Skeletal muscle tissue (tissue), 4 donors: Measurements from ENCODE around the gene ACER1. TPM values are rescaled to one million over a fixed set of nuclear protein-coding genes. Genes with fewer than 3 reads are reported as not detected.
"Not testable (repeated sequence)": the region's sequence is repeated elsewhere in the genome, so short reads cannot be mapped to it uniquely, and the experiment has no call there.

Experiments
- H3K27ac ChIP-seq: one replicate; pipeline ENCODE4 v1.7.0; 2013; ENCODE audit warnings: mild to moderate bottlenecking, low read depth, low read length, inconsistent platforms
- H3K27me3 ChIP-seq, 3 donors: one replicate each; pipeline ENCODE4 v1.7.0; 2013; ENCODE audit warnings: low read length in 3 of 3; ENCODE audit not compliant: control insufficient read depth in 3 of 3, insufficient read depth in 3 of 3
- H3K36me3 ChIP-seq, 3 donors: one replicate each; pipeline ENCODE4 v1.7.0; 2013; ENCODE audit warnings: low read length in 3 of 3; ENCODE audit not compliant: control insufficient read depth in 3 of 3, insufficient read depth in 3 of 3
- H3K4me1 ChIP-seq, 3 donors: one replicate each; pipeline ENCODE4 v1.7.0; 2013; ENCODE audit warnings: low read length in 3 of 3, mild to moderate bottlenecking in 3 of 3; ENCODE audit not compliant: control insufficient read depth in 3 of 3, insufficient read depth in 3 of 3
- H3K4me3 ChIP-seq, 3 donors: one replicate each; pipeline ENCODE4 v1.7.0; 2013; ENCODE audit warnings: low read length in 3 of 3
- H3K9ac ChIP-seq, 3 donors: one replicate each; pipeline ENCODE4 v1.7.0; 2013; ENCODE audit warnings: low read length in 3 of 3, mild to moderate bottlenecking in 3 of 3, moderate library complexity in 2 of 3, low read depth in 1 of 3
- H3K9me3 ChIP-seq, 3 donors: one replicate each; pipeline ENCODE4 v1.7.0; 2013; ENCODE audit warnings: low read length in 3 of 3; ENCODE audit not compliant: control insufficient read depth in 3 of 3
- total RNA-seq: library from RNA; depleted of rRNA; stranded (reverse); fragments of >200 nt; gene quantifications from one replicate; pipeline ENCODE4 v1.2.3, GENCODE V29; 2014
- donor health status: Osteomylitis.

ACER1 gene
- total RNA-seq, 1 donor from 2014 or later, result 0.52 TPM

DNA sequence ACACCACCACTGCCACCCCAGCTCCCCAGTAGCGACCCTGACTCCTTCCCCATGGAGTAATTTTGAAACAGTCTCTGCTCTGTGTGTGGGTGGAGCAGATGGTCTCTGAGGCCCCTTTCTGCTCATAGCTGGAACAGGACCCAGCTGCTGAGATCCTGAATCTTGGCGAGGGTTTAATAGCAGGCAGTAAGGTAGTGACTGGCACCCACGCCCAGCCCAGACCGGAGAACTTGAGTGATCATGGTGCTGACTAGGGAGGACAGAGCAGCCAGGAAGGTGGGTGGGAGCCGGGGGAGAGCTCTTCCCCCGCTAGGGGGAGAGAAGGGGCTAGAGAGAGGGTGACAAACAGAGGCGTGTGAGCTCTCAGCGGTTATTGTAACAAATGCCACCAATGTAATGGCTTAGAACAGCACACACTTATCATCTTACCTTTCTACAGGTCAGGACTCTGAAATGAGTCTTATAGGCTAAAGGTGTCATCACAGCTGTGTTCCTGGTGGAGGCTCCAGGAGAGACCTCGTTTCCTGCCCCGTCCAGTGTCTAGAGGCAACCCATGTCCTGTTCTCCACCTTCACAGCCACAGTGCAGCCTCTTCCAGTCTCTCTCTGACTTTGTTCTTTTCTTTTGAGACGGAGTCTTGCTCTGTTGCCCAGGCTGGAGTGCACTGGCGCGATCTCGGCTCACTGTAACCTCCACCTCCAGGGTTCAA lies 7.2 kb upstream of the ACER1 start:
- Histone ChIP-seq H3K9me3 (no peaks in the 10 kb centered on the region), H3K36me3 (no peaks in the 10 kb centered on the region), H3K4me1 (no peaks in the 10 kb centered on the region), H3K27me3 (peaks cover 0 to 4% (median 0%) of the 10 kb centered on the region in 3 donors), H3K4me3 (no peak overlapping the region), H3K27ac (no peak overlapping the region), H3K9ac (no peak overlapping the region)

DNA sequence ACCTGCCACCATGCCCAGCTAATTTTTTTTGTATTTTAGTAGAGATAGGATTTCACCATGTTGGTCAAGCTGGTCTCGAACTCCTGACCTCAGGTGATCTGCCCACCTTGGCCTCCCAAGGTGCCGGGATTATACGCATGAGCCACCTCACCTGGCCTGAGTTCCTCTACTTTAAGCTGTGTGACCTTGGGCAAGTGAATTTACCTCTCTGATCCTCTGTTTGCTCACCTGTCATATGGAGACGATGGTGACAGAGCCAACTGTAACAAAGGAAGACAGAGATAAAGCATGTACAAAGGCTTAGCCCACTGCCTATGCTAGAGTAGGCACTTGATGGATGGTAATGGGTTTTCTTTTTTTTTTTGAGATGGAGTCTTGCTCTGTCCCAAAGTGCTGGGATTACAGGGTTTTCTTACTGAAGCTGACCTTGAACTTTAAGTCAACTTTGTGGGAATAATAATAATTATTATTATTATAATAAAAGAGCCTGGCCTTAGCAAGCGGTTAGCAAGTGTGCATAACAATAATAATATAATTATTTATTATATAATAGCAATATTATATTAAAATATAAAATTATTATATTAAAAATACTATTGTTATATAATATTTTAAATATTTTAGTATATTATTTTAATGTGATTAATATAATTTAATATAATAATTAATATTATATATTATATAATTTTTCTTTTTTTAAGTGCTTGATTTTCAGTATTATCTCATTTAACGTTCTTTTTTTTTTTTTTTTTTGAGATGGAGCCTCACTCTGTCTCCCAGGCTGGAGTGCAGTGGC lies 1.3 kb upstream of the ACER1 start:
- Histone ChIP-seq H3K9me3 (no peaks in the 10 kb centered on the region), H3K4me3 (no peak overlapping the region), H3K27ac (no peak overlapping the region), H3K36me3 (no peaks in the 10 kb centered on the region), H3K27me3 (peaks cover 0 to 7% (median 2%) of the 10 kb centered on the region in 3 donors), H3K4me1 (no peaks in the 10 kb centered on the region), H3K9ac (no peak overlapping the region)

GRCh38 chr19:6326815-6327214 lies 6.6 kb downstream of the ACER1 start:
- H3K4me1 ChIP-seq, result no peaks in the 10 kb centered on the region
- no peak overlapping the region for H3K9ac ChIP-seq
- no peak overlapping the region for H3K4me3 ChIP-seq
- H3K9me3 ChIP-seq, result no peaks in the 10 kb centered on the region
- H3K36me3 ChIP-seq, result no peaks in the 10 kb centered on the region
- no peak overlapping the region for H3K27ac ChIP-seq
- peaks cover 0 to 4% (median 1%) of the 10 kb centered on the region in 3 donors for H3K27me3 ChIP-seq

GRCh38 chr19:6325614-6326013 lies 7.8 kb downstream of the ACER1 start:
- H3K27me3 ChIP-seq, result peaks cover 0 to 11% (median 3%) of the 10 kb centered on the region in 3 donors
- no peaks in the 10 kb centered on the region for H3K9me3 ChIP-seq
- H3K4me3 ChIP-seq, result no peak overlapping the region
- no peak overlapping the region for H3K27ac ChIP-seq
- no peaks in the 10 kb centered on the region for H3K4me1 ChIP-seq
- no peak overlapping the region for H3K9ac ChIP-seq
- no peaks in the 10 kb centered on the region for H3K36me3 ChIP-seq

- Histone ChIP-seq H3K36me3 (no peaks in the 10 kb centered on the region), H3K9me3 (no peaks in the 10 kb centered on the region), H3K4me1 (no peaks in the 10 kb centered on the region), H3K27me3 (peaks cover 0 to 11% (median 6%) of the 10 kb centered on the region in 3 donors), H3K27ac (no peak overlapping the region), H3K9ac (no peak overlapping the region), H3K4me3 (no peak overlapping the region)
Observed at GRCh38 chr19:6324757-6325156, 8.7 kb downstream of the ACER1 start.

DNA sequence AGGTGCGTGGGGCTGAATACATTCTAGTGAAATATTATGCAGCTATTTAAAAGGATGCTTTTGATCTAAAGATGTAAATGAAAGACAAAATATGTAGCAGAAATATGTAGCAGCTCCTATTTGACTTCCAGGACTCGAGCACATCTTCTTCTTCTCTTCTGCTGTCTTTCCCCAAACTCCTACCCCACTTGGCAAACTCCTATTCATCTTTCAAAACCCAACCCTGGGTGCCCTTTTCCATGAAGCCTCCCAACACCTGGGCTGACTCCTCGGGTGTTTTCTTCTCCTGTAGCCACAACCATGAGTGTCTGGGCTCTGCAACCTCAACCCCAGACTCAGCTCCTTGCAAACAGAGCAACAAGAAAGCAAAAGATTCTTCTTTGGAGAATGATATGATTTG lies 11.1 kb downstream of the ACER1 start:
- Histone ChIP-seq H3K9me3 (no peaks in the 10 kb centered on the region), H3K9ac (no peak overlapping the region), H3K4me1 (no peaks in the 10 kb centered on the region), H3K27me3 (peaks cover 5 to 20% (median 14%) of the 10 kb centered on the region in 3 donors), H3K36me3 (no peaks in the 10 kb centered on the region), H3K27ac (no peak overlapping the region), H3K4me3 (no peak overlapping the region)

- Histone ChIP-seq H3K27me3 (peaks cover 5 to 20% (median 14%) of the 10 kb centered on the region in 3 donors), H3K9me3 (no peaks in the 10 kb centered on the region), H3K27ac (no peak overlapping the region), H3K9ac (no peak overlapping the region), H3K4me3 (no peak overlapping the region), H3K36me3 (no peaks in the 10 kb centered on the region), H3K4me1 (no peaks in the 10 kb centered on the region)
Observed at GRCh38 chr19:6319376-6319775, 14.0 kb downstream of the ACER1 start.

- no peak overlapping the region for H3K4me3 ChIP-seq
- H3K4me1 ChIP-seq, result no peaks in the 10 kb centered on the region
- peaks cover 5 to 20% (median 14%) of the 10 kb centered on the region in 3 donors for H3K27me3 ChIP-seq
- no peaks in the 10 kb centered on the region for H3K36me3 ChIP-seq
- H3K27ac ChIP-seq, result no peak overlapping the region
- no peak overlapping the region for H3K9ac ChIP-seq
- H3K9me3 ChIP-seq, result peaks cover 0 to 1% (median 0%) of the 10 kb centered on the region in 3 donors
Observed at GRCh38 chr19:6318772-6319171, 14.6 kb downstream of the ACER1 start.

- H3K4me3 ChIP-seq, H3K9me3 ChIP-seq, H3K27ac ChIP-seq, H3K4me1 ChIP-seq, H3K9ac ChIP-seq, H3K36me3 ChIP-seq: not testable (repeated sequence)
- peaks cover 5 to 19% (median 16%) of the 10 kb centered on the region in 3 donors for H3K27me3 ChIP-seq
Observed at GRCh38 chr19:6315646-6316045, 17.8 kb downstream of the ACER1 start.

GRCh38 chr19:6313398-6313969 lies 19.9 kb downstream of the ACER1 start:
- no peaks in the 10 kb centered on the region for H3K4me1 ChIP-seq
- H3K9me3 ChIP-seq, result peaks cover 0 to 4% (median 3%) of the 10 kb centered on the region in 3 donors
- no peak overlapping the region for H3K9ac ChIP-seq
- H3K36me3 ChIP-seq, result no peaks in the 10 kb centered on the region
- no peak overlapping the region for H3K27ac ChIP-seq
- no peak overlapping the region for H3K4me3 ChIP-seq
- peaks cover 0 to 10% (median 5%) of the 10 kb centered on the region in 3 donors for H3K27me3 ChIP-seq
